G401.6 (cell line): ENCODE results near the gene ENOSF1.

ENCODE experiments used
- FAIRE-seq: peaks from 2 replicates; lab custom pipeline; 2012; peaks lifted over from hg19 to GRCh38; lab: Jason Lieb, UNC

Gene ENOSF1

DNA sequence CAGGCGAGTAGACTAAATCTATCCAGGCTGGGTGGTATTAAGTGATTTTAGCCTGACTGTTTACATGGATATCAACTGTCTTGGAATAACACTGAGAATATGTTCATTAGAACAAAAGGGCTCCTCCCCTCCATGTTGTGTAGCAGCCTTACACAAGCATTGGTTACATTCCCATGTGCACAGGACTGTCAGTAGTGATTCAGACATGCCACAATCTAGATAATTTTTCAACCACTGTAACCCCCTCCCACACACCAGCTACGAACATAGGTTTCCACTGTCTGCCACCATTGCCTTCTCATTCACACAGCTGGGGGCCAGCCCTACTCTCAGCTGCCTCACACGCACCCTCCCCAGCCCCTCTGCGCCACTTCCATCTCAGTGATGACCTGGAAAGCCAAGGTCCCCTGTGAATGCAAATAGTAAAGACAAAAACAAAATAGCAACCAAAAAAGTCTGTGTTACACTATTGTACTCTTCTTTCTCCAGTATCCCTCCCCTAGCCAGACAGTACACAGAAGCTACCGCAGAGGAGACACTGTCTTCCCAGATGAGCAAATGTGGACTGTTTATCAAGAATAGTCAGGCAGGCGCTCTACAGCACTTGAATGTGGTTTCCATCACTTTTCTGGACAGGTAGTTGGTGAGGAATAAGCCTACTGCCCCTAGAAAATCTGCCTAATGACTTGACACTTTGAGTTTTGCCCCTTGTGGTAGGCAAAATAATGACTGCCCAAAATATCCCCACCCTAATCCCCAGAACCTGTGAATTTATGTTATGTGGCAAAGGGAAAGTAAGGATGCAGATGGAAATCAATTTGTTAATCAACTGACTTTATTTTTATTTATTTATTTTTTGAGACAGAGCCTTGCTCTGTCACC, 82.9 kb downstream of the ENOSF1 start:
- no peak for FAIRE-seq

DNA sequence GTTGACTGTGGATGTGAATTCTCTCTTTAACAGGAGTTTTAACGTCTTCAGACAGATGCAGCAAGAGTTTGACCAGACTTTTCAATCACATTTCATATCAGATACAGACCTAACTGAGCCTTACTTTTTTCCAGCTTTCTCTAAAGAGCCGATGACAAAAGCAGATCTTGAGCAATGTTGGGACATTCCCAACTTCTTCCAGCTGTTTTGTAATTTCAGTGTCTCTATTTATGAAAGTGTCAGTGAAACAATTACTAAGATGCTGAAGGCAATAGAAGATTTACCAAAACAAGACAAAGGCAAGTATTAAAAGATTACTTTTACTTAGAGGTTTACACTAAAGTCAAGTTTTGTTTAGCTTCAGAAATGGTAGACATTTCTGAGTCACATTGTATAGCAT, 85.2 kb downstream of the ENOSF1 start:
- FAIRE-seq = no peak

DNA sequence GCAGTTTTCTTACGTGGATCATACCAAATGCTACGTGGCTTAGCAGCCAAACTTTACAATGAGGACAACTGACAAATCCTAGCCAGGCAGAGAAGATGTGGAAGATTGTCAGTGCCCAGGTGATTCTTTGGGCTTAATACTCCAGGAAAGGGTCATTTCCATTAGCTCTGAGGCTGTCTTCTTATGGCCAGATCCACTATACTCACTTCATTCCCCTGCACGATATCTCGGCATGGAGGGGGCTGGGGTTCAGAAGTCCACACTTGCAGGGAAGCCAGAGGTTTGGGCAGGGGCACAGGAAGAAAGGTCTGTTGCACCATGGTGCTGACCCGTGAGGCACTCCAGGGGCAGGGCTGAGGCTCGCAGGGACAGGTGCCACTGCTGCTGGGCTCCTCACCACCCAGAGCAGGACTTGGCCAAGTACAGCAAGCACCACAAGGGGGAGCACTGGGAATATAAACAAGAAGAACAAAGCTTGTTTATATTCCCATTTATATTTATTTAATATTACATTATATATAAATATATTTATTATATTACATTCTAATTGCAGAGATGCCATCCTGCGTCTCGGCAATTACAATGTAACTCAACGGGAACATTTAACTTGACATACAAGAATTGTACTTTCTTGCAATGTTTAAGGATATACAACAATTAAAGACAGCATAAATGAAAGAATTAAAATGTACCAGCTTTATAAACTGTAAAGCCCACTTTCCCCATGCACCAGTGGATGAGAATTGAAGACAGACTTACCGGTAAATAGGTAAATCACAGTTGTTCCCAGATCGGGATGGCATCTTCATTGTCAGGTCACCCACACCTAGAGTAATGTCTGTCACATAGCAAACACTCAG, 88.4 kb downstream of the ENOSF1 start:
- no peak for FAIRE-seq

DNA sequence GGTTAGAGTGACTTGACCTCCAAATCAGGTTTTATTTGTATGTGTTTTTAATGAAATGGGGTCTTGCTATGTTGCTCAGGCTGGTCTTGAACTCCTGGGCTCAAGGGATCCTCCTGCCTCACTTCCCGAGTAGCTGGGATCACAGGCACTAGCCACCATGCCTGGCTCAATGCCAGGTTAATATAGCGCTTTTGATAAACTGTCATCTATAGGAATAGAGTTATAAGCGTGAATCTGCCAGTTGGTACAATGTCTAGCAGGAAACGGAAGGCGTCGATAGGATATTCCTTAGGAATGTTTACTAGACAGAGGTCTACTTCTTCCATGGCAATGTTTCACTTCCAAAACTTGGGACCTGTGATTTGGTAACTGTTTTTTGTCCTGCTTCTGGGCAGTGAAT, 90.1 kb downstream of the ENOSF1 start:
- no peak for FAIRE-seq

DNA sequence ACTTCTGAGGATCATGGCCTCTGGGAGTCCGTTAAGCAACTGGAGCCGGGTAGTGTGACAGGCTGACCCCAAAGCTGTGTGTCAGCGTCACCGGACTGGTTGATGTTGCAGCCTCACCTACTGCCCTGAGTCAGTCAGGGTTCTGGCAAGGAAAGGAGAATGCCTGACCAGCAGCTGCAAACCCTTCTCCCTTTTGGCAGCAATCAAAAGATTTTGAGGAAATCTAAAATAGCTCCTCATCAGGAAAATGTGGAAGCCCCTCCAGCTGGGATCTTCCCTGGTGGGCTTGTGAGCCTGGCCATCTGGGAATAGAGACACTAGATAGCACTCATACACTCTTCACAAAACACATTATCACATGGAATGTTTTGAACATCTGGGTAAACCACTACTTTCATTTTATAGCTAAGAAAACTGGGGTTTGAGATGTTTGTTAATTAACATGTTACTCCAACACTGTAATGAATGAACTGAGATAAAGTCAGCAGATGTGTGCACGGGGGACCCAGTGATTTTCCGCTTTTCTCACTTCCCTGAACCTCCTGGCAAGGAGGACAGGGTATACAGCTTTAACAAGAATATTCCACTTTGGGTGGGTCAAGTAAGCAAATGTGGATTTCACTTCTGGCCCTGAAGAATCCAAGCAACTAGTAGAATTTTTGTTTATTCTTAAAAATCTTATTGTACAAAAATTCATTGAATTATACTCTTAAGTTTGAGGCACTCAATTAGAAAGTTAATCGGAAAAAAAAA, 91.0 kb downstream of the ENOSF1 start:
- no peak for FAIRE-seq
